PFSK-1 (cell line): ENCODE results near the gene OPRD1.

Experiments
- FOXP2 ChIP-seq: optimal IDR thresholded peaks from 2 replicates; pipeline ENCODE3; 2011; ENCODE audit warnings: borderline replicate concordance, control low read depth, inconsistent platforms; ENCODE audit not compliant: insufficient read depth; ENCODE audit errors: extremely low read length, extremely low read depth
- POLR2AphosphoS5 ChIP-seq: IDR thresholded peaks from 2 replicates; pipeline ENCODE4 v1.6.1; 2012; ENCODE audit warnings: low read depth, mild to moderate bottlenecking, control low read depth, low read length, moderate library complexity
- SIN3A ChIP-seq: IDR thresholded peaks from 2 replicates; pipeline ENCODE4 v1.6.1; 2012; ENCODE audit warnings: mild to moderate bottlenecking, low read length, moderate library complexity, borderline replicate concordance; ENCODE audit not compliant: insufficient read depth
- TAF1 ChIP-seq: IDR thresholded peaks from 2 replicates; pipeline ENCODE4 v1.6.1; 2012; ENCODE audit warnings: low read length, control low read depth, borderline replicate concordance; ENCODE audit not compliant: insufficient read depth
- TF ChIP-seq, protein P1 (sequence below), 2 experiments: IDR thresholded peaks; 2 replicates each; pipeline versions ENCODE4 v1.6.1 to v1.8.0; 2011 to 2012; ENCODE audit warnings: low read depth in 2 of 2, low read length in 2 of 2, control low read depth in 1 of 2, inconsistent platforms in 1 of 2, mild to moderate bottlenecking in 1 of 2, moderate library complexity in 1 of 2; ENCODE audit not compliant: insufficient read depth in 1 of 2

The OPRD1 gene

DNA sequence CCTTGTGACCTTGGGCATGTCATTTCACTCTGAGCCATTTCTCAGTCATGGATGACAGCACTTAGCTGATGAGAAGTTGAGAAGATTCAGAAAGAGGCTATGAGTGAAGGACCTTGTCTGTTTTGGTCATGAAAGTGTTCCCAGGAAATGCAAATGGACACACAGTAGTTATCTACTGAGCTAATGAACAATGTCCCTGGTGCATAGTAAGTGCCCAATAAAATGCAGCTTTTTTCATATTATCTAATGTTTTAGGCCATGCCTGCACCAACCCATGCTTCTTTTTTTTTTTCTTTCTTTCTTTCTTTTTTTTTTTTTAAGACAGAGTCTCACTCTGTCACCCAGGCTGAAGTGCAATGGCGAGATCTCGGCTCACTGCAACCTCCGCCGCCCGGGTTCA lies 58.0 kb downstream of the OPRD1 start:
- TF ChIP-seq, protein P1, sequence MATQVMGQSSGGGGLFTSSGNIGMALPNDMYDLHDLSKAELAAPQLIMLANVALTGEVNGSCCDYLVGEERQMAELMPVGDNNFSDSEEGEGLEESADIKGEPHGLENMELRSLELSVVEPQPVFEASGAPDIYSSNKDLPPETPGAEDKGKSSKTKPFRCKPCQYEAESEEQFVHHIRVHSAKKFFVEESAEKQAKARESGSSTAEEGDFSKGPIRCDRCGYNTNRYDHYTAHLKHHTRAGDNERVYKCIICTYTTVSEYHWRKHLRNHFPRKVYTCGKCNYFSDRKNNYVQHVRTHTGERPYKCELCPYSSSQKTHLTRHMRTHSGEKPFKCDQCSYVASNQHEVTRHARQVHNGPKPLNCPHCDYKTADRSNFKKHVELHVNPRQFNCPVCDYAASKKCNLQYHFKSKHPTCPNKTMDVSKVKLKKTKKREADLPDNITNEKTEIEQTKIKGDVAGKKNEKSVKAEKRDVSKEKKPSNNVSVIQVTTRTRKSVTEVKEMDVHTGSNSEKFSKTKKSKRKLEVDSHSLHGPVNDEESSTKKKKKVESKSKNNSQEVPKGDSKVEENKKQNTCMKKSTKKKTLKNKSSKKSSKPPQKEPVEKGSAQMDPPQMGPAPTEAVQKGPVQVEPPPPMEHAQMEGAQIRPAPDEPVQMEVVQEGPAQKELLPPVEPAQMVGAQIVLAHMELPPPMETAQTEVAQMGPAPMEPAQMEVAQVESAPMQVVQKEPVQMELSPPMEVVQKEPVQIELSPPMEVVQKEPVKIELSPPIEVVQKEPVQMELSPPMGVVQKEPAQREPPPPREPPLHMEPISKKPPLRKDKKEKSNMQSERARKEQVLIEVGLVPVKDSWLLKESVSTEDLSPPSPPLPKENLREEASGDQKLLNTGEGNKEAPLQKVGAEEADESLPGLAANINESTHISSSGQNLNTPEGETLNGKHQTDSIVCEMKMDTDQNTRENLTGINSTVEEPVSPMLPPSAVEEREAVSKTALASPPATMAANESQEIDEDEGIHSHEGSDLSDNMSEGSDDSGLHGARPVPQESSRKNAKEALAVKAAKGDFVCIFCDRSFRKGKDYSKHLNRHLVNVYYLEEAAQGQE (IDR thresholded peaks at IDR 0.05; ENCODE audit: insufficient read depth in 1 of 2, low read depth in 2 of 2, low read length in 2 of 2): no peak
- TF ChIP-seq SIN3A: no peak
- no peak for TF ChIP-seq TAF1
- TF ChIP-seq FOXP2: no peak
- no peak for TF ChIP-seq POLR2AphosphoS5

DNA sequence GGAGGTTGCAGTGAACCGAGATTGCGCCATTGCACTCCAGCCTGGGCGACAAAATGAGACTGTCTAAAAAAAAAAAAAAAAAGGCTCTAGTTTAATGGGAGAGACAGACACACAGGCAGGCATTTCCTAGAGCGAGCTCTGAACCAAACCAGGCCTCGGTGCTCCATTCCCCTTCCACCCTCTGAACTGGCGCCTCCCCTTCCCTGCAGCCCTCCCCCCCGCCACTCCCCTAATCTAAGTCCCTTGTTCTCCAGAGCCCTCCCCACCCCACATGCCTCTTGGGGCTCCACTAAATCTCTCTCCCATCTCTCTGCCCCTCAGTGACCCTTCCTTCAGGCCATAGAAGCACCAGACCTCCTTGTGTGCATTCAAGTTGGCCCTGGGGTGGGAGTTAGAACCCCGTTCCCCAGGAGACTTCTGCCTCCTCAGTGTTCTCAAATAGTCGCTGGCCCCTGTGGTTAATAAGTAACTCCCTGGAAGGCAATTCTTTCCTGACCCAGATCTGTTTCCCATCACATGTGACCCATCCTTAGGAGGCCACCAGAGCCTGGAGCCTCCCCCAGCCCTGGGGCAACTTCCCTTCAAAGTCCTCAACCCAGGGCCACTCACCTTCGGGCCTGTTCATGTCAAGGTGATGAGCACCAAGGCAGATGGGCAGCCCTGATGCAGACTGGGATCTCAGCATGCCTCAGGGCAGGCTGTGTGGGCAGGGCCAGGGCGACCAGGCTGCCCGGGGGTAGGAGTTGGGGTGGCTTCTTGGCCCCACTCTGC lies 59.8 kb downstream of the OPRD1 start:
- TF ChIP-seq SIN3A (no peak), TAF1 (no peak), POLR2AphosphoS5 (no peak), FOXP2 (no peak)
- TF ChIP-seq, protein P1 (IDR thresholded peaks at IDR 0.05; ENCODE audit: insufficient read depth in 1 of 2, low read depth in 2 of 2, low read length in 2 of 2): no peak

DNA sequence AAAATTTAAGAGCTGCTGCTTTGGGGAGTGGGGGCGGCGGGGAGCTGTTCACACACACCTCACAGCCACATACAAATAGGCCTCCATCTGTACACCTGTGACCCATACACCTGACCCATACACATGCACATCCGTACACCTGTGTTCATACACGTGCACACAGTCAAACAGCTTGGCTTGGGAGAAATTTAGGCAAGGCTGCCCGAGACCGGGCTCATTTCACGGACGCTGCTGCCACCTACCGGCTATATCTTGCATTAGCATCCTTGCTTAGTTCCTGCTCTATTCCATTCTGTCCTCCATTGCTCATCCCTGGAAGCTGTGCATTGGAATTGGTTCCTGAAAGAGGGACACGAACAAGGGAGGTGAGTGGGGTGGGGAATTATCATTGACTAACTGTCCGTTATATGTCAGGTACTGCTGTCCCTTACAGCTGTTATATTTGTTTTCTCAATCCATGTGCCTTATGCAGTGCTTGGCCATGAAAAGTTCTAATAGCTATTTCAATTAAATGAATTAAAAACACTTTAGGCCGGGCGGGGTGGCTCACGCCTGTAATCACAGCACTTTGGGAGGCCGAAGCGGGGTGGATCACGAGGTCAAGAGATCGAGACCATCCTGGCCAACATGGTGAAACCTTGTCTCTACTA lies 65.3 kb downstream of the OPRD1 start:
- no peak for TF ChIP-seq FOXP2
- no peak for TF ChIP-seq TAF1
- TF ChIP-seq POLR2AphosphoS5: no peak
- TF ChIP-seq SIN3A: no peak
- TF ChIP-seq, protein P1 (IDR thresholded peaks at IDR 0.05; ENCODE audit: insufficient read depth in 1 of 2, low read depth in 2 of 2, low read length in 2 of 2): no peak

DNA sequence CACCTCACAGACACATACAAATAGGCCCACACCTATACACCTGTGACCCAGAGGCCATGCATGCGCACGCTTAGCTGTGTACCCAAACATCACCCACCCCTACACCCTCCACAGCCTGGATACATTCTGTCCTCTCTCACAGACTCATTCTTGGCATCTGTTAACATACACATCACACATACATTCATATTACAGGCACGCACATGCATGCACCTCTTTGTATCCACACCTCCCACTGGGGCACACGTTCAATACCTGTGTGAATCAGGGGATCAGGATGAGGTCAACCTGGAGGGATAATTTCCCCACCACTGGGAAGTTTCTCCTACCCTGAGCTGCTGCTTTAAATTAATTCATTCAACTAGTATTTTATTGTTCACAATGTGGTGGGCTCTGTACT lies 66.8 kb downstream of the OPRD1 start:
- TF ChIP-seq SIN3A (no peak), TAF1 (no peak), FOXP2 (no peak), POLR2AphosphoS5 (no peak)
- TF ChIP-seq, protein P1 (IDR thresholded peaks at IDR 0.05; ENCODE audit: insufficient read depth in 1 of 2, low read depth in 2 of 2, low read length in 2 of 2): no peak
